AG04449 (cell line): Measurements from ENCODE around the gene CHAD.

ENCODE experiments used
- CTCF ChIA-PET: fragments of 350-600 bp; formaldehyde crosslinking; extraction: SDS; loops from one replicate; lab custom pipeline; 2021; ENCODE audit warnings: antibody characterized with exemption; lab: Yijun Ruan, JAX
- POLR2A ChIA-PET: fragments of 400-600, 350-600 bp; formaldehyde crosslinking; extraction: SDS; loops from one replicate; lab custom pipeline; 2020; ENCODE audit warnings: antibody characterized with exemption, inconsistent platforms; lab: Yijun Ruan, JAX
- DNase-seq: peaks from one replicate; pipeline ENCODE4 v3.0.0-alpha.2; 2010; ENCODE audit warnings: low read depth, low spot score
- H3K4me3 ChIP-seq: 2 replicates; pipeline ENCODE4 v1.5.1; 2011; ENCODE audit warnings: low read depth, mild to moderate bottlenecking, control low read depth, low read length
- TF ChIP-seq, protein P1 (sequence below): IDR thresholded peaks from one replicate; pipeline ENCODE4 v1.5.1; 2011; ENCODE audit warnings: mild to moderate bottlenecking, moderate library complexity, low read length, control low read depth, inconsistent platforms; ENCODE audit not compliant: insufficient read depth; ENCODE audit errors: missing control alignments

Gene CHAD

DNA sequence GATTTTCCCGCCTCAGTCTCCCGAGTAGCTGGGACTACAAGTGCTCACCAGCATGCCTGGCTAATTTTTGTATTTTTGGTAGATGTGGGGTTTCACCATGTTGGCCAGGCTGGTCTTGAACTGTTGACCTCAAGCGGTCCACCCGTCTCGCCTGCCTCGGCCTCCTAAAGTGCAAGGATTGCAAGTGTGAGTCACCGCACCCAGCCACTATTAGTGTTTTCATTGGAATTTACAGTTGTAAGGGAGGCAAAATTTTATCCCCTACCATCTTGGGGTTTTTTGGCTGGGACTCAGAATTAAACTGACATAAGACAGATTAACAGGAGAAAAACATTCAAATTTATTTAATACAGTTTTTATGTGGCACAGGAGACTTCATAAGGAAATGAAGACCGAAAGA lies 27.2 kb upstream of the CHAD start:
- ChIA-PET CTCF (interaction anchor here (1.3 to 5.1 kb wide), 3 partner anchors 7 to 16 kb away, joined by 4 to 50 read pairs (median 31); no protein-coding TSS in a partner anchor), POLR2A (no interaction called here)

GRCh38 chr17:50495217-50495823 lies 26.6 kb upstream of the CHAD start:
- POLR2A ChIA-PET = no interaction called here
- H3K4me3 ChIP-seq = no peak overlapping the region
- CTCF ChIA-PET = interaction anchor here (1.3 to 5.1 kb wide), 3 partner anchors 8 to 16 kb away, joined by 4 to 50 read pairs (median 31); no protein-coding TSS in a partner anchor
- TF ChIP-seq, protein P1, sequence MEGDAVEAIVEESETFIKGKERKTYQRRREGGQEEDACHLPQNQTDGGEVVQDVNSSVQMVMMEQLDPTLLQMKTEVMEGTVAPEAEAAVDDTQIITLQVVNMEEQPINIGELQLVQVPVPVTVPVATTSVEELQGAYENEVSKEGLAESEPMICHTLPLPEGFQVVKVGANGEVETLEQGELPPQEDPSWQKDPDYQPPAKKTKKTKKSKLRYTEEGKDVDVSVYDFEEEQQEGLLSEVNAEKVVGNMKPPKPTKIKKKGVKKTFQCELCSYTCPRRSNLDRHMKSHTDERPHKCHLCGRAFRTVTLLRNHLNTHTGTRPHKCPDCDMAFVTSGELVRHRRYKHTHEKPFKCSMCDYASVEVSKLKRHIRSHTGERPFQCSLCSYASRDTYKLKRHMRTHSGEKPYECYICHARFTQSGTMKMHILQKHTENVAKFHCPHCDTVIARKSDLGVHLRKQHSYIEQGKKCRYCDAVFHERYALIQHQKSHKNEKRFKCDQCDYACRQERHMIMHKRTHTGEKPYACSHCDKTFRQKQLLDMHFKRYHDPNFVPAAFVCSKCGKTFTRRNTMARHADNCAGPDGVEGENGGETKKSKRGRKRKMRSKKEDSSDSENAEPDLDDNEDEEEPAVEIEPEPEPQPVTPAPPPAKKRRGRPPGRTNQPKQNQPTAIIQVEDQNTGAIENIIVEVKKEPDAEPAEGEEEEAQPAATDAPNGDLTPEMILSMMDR = no peak
- DNase-seq = no peak

More for the DNA sequence above, 27.2 kb upstream of the CHAD start:
- TF ChIP-seq, protein P1 = no peak
- H3K4me3 ChIP-seq = no peak overlapping the region
- DNase-seq = no peak

- POLR2A ChIA-PET = no interaction called here
- CTCF ChIA-PET = interaction anchor here (0.7 to 5.1 kb wide), 7 partner anchors 10 to 201 kb away, joined by 3 to 50 read pairs (median 4); partner anchors contain the start of gene RSAD1
- TF ChIP-seq, protein P1 = no peak
- no peak overlapping the region for H3K4me3 ChIP-seq
- no peak for DNase-seq
Measured at GRCh38 chr17:50493744-50494143, 25.1 kb upstream of the CHAD start.

- ChIA-PET CTCF (interaction anchor here (1.0 to 5.1 kb wide), 4 partner anchors 9 to 20 kb away, joined by 4 to 50 read pairs (median 18); no protein-coding TSS in a partner anchor), POLR2A (no interaction called here)
- DNase-seq = no peak
- TF ChIP-seq, protein P1 = no peak
- H3K4me3 ChIP-seq = no peak overlapping the region
Measured at GRCh38 chr17:50492214-50492613, 23.5 kb upstream of the CHAD start.

- no peak for DNase-seq
- ChIA-PET POLR2A (no interaction called here), CTCF (interaction anchor here (1.0 to 5.1 kb wide), 3 partner anchors 8 to 12 kb away, joined by 4 to 50 read pairs (median 31); no protein-coding TSS in a partner anchor)
- TF ChIP-seq, protein P1 = no peak
- H3K4me3 ChIP-seq = no peak overlapping the region
Measured at GRCh38 chr17:50491505-50491904, 22.8 kb upstream of the CHAD start.

DNA sequence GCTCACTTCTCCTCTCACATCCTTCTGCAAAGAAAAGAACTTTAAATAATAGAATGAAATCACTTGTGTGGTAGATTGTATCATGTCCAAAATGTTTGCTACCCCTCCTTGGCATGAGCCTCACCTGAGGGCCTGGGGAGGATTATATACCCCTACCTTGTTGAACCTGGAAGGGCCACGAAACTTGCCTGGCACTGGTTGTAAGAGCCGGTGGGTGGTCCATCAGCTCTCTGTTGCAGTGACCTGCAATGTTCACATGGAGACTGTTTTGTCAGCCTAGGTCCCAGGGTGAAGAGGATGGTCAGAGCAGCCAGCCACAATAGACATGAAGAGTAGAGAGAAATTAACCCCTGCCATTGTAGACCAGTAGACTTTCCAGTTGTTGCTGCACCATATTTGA lies 20.2 kb upstream of the CHAD start:
- TF ChIP-seq, protein P1 = no peak
- ChIA-PET POLR2A (no interaction called here), CTCF (interaction anchor here (1.6 to 2.6 kb wide), 2 partner anchors 10 to 18 kb away, joined by 5 to 17 read pairs; partner anchors contain the start of gene RSAD1)
- no peak overlapping the region for H3K4me3 ChIP-seq
- DNase-seq = no peak
